Measurements from ENCODE around the gene CD8A.

The CD8A gene

DNA sequence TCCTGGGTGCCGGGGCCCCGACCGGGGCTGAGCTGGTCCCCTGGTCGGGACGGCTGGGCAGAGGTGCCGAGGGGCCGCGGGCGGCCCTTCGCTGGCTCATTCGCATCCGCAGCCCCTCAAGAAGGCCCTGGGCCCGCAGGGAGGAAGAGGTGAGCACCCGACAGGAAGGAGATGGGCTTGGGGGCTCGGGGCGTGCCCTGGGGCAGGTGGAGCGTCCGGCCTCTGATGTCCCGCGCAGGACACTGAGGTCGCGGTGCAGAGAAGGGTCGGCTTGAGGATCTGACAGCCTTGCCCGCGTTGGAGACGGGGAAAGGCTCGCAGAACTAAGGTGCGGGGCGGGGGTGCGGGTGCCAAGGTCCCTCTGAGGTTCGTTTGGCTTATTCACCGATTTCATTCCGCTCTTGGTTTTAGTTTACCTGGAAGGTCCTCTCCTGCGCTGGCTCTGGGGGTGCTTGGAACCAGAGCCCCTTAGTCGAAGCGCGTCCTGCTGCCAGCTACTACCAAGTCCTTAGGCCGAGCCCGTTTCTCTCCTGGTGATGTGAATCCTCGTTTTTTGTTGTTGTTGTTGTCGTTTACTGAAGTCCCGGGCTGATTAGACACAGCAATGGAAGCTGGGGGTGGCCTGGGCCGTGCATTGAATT is 18.9 kb upstream of the CD8A start:
- Histone ChIP-seq H3K36me3 (ENCODE audit: control insufficient read depth, low read length) (no peaks in the 10 kb centered on the region), H3K27ac (ENCODE audit: low read depth, low read length) (no peak overlapping the region), H3K9me3 (ENCODE audit: control insufficient read depth, insufficient read depth, low read length) (no peaks in the 10 kb centered on the region), H3K4me1 (ENCODE audit: control insufficient read depth, low read length) (peaks cover 17% of the 10 kb centered on the region), H3K4me3 (ENCODE audit: low read length) (no peak overlapping the region), H3F3A (ENCODE audit: control insufficient read depth, insufficient read depth) (no peaks in the 10 kb centered on the region), H3K79me2 (ENCODE audit: control insufficient read depth, low read length) (no peaks in the 10 kb centered on the region), H4K20me1 (ENCODE audit: control insufficient read depth, insufficient read depth, low read depth, low read length) (no peaks in the 10 kb centered on the region), H3K27me3 (ENCODE audit: control insufficient read depth, low read length) (peaks cover 14% of the 10 kb centered on the region), H3K4me2 (ENCODE audit: low read length) (no peak overlapping the region), H3K9me2 (replicated peaks; ENCODE audit: control insufficient read depth, low read length) (no peaks in the 10 kb centered on the region)
- TF ChIP-seq, protein P1, sequence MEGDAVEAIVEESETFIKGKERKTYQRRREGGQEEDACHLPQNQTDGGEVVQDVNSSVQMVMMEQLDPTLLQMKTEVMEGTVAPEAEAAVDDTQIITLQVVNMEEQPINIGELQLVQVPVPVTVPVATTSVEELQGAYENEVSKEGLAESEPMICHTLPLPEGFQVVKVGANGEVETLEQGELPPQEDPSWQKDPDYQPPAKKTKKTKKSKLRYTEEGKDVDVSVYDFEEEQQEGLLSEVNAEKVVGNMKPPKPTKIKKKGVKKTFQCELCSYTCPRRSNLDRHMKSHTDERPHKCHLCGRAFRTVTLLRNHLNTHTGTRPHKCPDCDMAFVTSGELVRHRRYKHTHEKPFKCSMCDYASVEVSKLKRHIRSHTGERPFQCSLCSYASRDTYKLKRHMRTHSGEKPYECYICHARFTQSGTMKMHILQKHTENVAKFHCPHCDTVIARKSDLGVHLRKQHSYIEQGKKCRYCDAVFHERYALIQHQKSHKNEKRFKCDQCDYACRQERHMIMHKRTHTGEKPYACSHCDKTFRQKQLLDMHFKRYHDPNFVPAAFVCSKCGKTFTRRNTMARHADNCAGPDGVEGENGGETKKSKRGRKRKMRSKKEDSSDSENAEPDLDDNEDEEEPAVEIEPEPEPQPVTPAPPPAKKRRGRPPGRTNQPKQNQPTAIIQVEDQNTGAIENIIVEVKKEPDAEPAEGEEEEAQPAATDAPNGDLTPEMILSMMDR (IDR thresholded peaks at IDR 0.05; ENCODE audit: low read depth, low read length, poor library complexity, severe bottlenecking) = no peak
- no peak for TF ChIP-seq EZH2phosphoT487 (IDR thresholded peaks at IDR 0.05; ENCODE audit: borderline replicate concordance, low read length)

DNA sequence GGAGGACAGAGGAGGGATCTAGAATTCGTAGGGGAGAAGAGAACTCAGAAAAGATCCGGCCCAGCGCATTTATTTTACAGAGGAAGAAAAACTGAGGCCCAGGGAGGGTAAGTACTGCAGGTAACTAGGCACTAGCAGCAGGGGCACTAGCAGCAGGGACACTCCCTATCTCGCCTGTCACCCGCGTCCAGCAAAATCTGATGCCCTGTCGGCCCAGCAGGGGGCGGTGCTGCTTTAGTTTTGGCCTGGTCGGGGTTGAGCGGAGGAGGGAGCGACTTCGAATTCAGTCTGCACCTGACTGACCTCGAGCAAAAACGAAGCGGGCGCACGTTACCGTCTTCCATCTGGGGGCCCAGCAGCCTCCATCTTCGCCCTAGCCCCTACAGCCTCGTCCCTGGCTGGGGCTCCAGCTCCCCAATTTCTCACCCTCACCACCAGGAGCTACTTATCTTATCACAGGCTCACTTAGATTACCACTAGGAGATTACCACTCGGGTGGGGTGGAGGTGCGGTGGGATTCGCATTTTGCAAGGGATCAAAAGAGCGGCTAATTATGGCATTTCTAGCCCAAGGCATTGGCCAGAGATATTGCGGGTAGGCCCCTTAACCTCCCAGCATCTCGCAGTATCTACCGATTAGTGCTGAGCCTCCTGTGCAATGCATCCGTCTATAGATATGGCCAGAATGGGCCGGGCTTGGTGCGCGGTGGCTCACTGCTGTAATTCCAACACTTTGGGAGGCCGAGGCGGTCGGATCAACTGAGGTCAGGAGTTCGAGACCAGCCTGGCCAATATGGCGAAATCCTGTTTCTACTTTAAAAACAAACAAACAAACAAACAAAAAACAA is 17.8 kb upstream of the CD8A start:
- H3K36me3 ChIP-seq (ENCODE audit: control insufficient read depth, low read length) = no peaks in the 10 kb centered on the region
- H3K4me2 ChIP-seq (ENCODE audit: low read length) = peak overlapping the region; percentile 84
- TF ChIP-seq EZH2phosphoT487 (IDR thresholded peaks at IDR 0.05; ENCODE audit: borderline replicate concordance, low read length) = no peak
- TF ChIP-seq, protein P1 (IDR thresholded peaks at IDR 0.05; ENCODE audit: low read depth, low read length, poor library complexity, severe bottlenecking) = peak; percentile 92
- H3K4me3 ChIP-seq (ENCODE audit: low read length) = peak overlapping the region; percentile 70
- no peaks in the 10 kb centered on the region for H3K9me3 ChIP-seq (ENCODE audit: control insufficient read depth, insufficient read depth, low read length)
- H3K79me2 ChIP-seq (ENCODE audit: control insufficient read depth, low read length) = no peaks in the 10 kb centered on the region
- peaks cover 17% of the 10 kb centered on the region for H3K4me1 ChIP-seq (ENCODE audit: control insufficient read depth, low read length)
- H3K27me3 ChIP-seq (ENCODE audit: control insufficient read depth, low read length) = peaks cover 14% of the 10 kb centered on the region
- H3K9me2 ChIP-seq (replicated peaks; ENCODE audit: control insufficient read depth, low read length) = no peaks in the 10 kb centered on the region
- H4K20me1 ChIP-seq (ENCODE audit: control insufficient read depth, insufficient read depth, low read depth, low read length) = no peaks in the 10 kb centered on the region
- H3K27ac ChIP-seq (ENCODE audit: low read depth, low read length) = no peak overlapping the region
- H3F3A ChIP-seq (ENCODE audit: control insufficient read depth, insufficient read depth) = no peaks in the 10 kb centered on the region

DNA sequence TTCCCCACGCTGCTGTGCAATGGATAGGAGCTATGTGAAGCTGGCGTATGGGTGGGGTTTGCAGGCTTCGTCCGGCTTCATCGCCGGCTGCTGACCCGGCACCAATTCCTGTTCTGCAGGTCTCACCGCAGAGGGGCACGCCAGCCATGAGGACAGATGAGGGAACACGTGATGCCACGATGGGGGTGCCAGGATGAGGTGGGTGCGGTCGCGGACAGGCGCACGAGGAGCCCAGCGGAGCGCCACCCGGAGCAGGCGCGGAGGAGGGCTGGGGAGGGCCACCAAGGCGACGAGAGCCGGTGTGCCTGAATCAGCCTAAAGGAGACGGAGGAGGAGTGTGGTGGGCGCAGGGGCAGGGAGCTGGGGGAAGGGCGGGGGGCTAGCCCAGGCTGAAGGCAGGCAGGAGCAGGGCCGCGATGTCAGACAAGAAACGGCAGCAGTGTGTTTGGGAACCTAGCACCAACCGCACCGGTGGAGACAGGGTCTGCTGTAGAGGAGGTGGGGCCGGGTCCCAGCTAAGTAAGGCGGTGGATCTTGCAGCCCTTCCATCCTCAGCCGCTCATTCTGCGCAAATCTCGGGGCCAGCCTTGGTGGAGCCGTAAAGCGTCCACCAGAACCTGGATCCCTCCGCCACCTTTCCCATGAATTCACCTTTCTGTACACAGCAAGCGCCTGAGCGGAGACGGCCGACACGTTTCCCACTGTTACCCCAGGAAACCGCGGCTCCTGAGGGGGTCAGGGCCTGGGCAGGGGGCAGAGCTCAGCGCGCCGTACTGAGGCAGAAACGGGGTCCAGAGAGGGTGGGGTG is 17.0 kb upstream of the CD8A start:
- peak overlapping the region; percentile 84 for H3K4me2 ChIP-seq (ENCODE audit: low read length)
- H4K20me1 ChIP-seq (ENCODE audit: control insufficient read depth, insufficient read depth, low read depth, low read length) = no peaks in the 10 kb centered on the region
- H3K27me3 ChIP-seq (ENCODE audit: control insufficient read depth, low read length) = peaks cover 14% of the 10 kb centered on the region
- peaks cover 17% of the 10 kb centered on the region for H3K4me1 ChIP-seq (ENCODE audit: control insufficient read depth, low read length)
- TF ChIP-seq EZH2phosphoT487 (IDR thresholded peaks at IDR 0.05; ENCODE audit: borderline replicate concordance, low read length) = peak; percentile 48; the same call in 1 of the 2 replicates
- TF ChIP-seq, protein P1 (IDR thresholded peaks at IDR 0.05; ENCODE audit: low read depth, low read length, poor library complexity, severe bottlenecking) = no peak
- H3K27ac ChIP-seq (ENCODE audit: low read depth, low read length) = no peak overlapping the region
- peak overlapping the region; percentile 70 for H3K4me3 ChIP-seq (ENCODE audit: low read length)
- no peaks in the 10 kb centered on the region for H3F3A ChIP-seq (ENCODE audit: control insufficient read depth, insufficient read depth)
- no peaks in the 10 kb centered on the region for H3K79me2 ChIP-seq (ENCODE audit: control insufficient read depth, low read length)
- no peaks in the 10 kb centered on the region for H3K36me3 ChIP-seq (ENCODE audit: control insufficient read depth, low read length)
- H3K9me2 ChIP-seq (replicated peaks; ENCODE audit: control insufficient read depth, low read length) = no peaks in the 10 kb centered on the region
- no peaks in the 10 kb centered on the region for H3K9me3 ChIP-seq (ENCODE audit: control insufficient read depth, insufficient read depth, low read length)
